Breast epithelium (tissue), 4 donors: ENCODE measurements around the gene HDAC7. TPM values are rescaled to one million over a fixed set of nuclear protein-coding genes. Genes with fewer than 3 reads are reported as not detected.

ENCODE experiments used
- DNase-seq, 2 donors: peaks; one replicate each; pipeline ENCODE4 v3.0.0-alpha.2; 2019; ENCODE audit warnings: low spot score in 2 of 2
- H3K27ac ChIP-seq, 2 donors: fragments of 200-600 bp; sonication (generic) in 1 of 2; one replicate each; pipeline ENCODE4 v1.5.1; 2016 to 2019; ENCODE audit warnings: mild to moderate bottlenecking in 1 of 2
- H3K27me3 ChIP-seq, 2 donors: fragments of 200-600 bp; sonication (generic) in 1 of 2; one replicate each; pipeline versions ENCODE4 v1.5.1 to v1.6.0; 2017 to 2019; ENCODE audit warnings: control low read depth in 1 of 2, mild to moderate bottlenecking in 1 of 2
- H3K36me3 ChIP-seq: fragments of 200-600 bp; one replicate; pipeline ENCODE4 v1.5.1; 2019
- H3K4me1 ChIP-seq, 2 donors: fragments of 200-600 bp; sonication (generic); one replicate each; pipeline ENCODE4 v1.5.1; 2016 to 2019; ENCODE audit warnings: control low read depth in 1 of 2
- H3K4me3 ChIP-seq, 3 donors: fragments of 200-600 bp; sonication (generic); 1 replicate in 2 of 3; 2 replicates in 1 of 3; pipeline ENCODE4 v1.5.1; 2016 to 2019; ENCODE audit warnings: mild to moderate bottlenecking in 3 of 3, moderate library complexity in 2 of 3
- H3K9me3 ChIP-seq, 2 donors: fragments of 200-600 bp; sonication (generic) in 1 of 2; one replicate each; pipeline ENCODE4 v1.5.1; 2016 to 2019; ENCODE audit warnings: control low read depth in 1 of 2
- POLR2A ChIP-seq: fragments of 450-650 bp; IDR thresholded peaks from one replicate; pipeline ENCODE4 v1.6.1; 2016; ENCODE audit warnings: antibody characterized with exemption, mild to moderate bottlenecking, moderate library complexity
- POLR2AphosphoS5 ChIP-seq, 3 donors: sonication (generic); formaldehyde crosslinking; IDR thresholded peaks; one replicate each; pipeline ENCODE4 v1.6.1; 2017; ENCODE audit warnings: antibody characterized with exemption in 3 of 3
- intact Hi-C: fragments of 100-400 bp; cut with DNase I; formaldehyde crosslinking; loops from one replicate; pipeline ENCODE4 v1.15.1; 2023; ENCODE audit warnings: low total_unique reads
- total RNA-seq, 3 donors: library from RNA; depleted of rRNA; stranded (reverse); fragments of >200 nt; gene quantifications; one replicate each; pipeline ENCODE4 v1.1.0, GENCODE V29; 2016
- TF ChIP-seq, protein P1 (sequence below), 3 donors: fragments of 450-650 bp; IDR thresholded peaks; one replicate each; pipeline ENCODE4 v1.5.1; 2016 to 2017; ENCODE audit warnings: antibody characterized with exemption in 3 of 3, mild to moderate bottlenecking in 3 of 3, moderate library complexity in 3 of 3

Gene HDAC7
- total RNA-seq, 3 donors from 2014 or later = 37.6 to 77.0 (median 44.9) TPM

DNA sequence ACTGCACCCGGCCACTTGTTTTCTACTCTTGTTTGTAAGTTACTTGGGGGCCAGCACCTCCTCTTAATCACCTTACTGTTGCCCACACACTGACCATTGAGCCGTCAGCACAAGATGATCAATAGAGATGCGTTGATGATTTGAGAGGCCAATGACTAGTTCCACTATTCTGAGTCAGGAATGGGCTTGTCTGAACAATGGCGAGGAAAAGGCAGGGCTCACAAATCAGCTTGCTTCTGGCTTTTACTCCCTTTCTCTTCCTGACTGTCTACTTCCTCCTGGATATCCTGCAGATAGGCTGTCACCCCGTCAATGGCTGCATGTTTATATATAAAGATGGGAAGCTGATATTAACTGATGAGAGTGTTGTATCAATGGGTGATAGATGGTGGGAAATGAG is 29.1 kb upstream of the HDAC7 start:
- Histone ChIP-seq H3K4me3 (no peak overlapping the region), H3K27me3 (no peaks in the 10 kb centered on the region), H3K9me3 (no peaks in the 10 kb centered on the region), H3K4me1 (no peaks in the 10 kb centered on the region), H3K36me3 (no peaks in the 10 kb centered on the region), H3K27ac (no peak overlapping the region)
- no peak for DNase-seq
- TF ChIP-seq POLR2A = no peak
- no peak for TF ChIP-seq POLR2AphosphoS5 (IDR thresholded peaks at IDR 0.05)
- TF ChIP-seq, protein P1, sequence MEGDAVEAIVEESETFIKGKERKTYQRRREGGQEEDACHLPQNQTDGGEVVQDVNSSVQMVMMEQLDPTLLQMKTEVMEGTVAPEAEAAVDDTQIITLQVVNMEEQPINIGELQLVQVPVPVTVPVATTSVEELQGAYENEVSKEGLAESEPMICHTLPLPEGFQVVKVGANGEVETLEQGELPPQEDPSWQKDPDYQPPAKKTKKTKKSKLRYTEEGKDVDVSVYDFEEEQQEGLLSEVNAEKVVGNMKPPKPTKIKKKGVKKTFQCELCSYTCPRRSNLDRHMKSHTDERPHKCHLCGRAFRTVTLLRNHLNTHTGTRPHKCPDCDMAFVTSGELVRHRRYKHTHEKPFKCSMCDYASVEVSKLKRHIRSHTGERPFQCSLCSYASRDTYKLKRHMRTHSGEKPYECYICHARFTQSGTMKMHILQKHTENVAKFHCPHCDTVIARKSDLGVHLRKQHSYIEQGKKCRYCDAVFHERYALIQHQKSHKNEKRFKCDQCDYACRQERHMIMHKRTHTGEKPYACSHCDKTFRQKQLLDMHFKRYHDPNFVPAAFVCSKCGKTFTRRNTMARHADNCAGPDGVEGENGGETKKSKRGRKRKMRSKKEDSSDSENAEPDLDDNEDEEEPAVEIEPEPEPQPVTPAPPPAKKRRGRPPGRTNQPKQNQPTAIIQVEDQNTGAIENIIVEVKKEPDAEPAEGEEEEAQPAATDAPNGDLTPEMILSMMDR (IDR thresholded peaks at IDR 0.05) = no peak
- intact Hi-C loops = no loop called here

DNA sequence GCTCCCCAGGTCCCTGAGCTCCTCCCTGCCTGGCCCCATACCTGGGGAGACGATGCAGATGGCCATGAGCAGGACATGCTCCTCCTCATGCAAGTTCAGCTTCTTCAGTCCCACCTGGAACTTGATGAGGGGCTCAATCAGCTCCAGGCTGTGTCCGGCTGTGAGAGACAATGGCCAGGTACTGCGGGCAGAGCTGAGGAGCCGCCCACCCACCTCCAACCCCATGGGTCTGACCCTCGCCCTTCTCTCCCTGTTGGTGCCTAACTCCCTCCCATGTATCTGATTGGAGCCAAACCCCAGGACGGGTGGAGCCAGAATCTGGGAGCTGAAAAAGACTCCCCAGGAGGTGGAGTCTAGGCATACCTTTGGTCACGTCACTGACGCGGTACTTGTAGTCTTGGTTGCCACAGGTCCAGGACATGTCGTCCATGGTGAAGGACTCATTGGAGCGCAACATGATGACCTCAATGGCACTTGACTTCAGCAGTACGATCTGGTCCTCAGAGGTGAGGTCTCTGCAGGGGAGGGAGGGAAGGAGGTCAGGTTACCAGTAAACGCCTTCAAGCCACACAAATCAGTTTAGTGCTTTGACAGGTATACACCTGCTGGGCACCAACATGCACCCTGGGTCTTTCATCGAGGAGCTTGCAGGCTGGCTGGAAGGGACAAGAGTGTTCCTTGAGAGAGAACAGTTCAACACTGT is 26.7 kb upstream of the HDAC7 start:
- TF ChIP-seq POLR2A (no peak), POLR2AphosphoS5 (IDR thresholded peaks at IDR 0.05) (no peak)
- TF ChIP-seq, protein P1 (IDR thresholded peaks at IDR 0.05) = no peak
- intact Hi-C loops = no loop called here

DNA sequence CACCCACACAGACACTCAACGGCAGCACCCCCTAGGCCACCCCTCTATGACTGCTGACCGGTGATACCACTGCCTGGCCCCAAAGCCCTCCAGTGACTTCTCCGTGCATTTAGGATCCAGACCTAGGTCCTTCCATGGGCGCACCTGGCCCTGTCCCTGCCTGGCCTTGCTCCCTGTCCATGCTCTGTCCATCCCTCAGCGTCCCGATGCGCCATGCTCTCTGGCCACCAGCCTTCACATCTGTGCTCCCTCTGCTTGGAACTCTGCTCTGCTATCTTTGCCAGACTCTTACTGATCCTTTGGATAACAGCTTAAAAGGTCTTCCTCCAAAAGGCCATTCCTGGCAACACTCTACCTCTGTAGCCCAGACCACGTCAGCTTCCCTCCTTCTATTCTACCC is 25.4 kb upstream of the HDAC7 start:
- DNase-seq = no peak
- no peaks in the 10 kb centered on the region for H3K27me3 ChIP-seq
- no peaks in the 10 kb centered on the region for H3K4me1 ChIP-seq
- no peak overlapping the region for H3K4me3 ChIP-seq
- peak overlapping the region in 1 of 2 donors; percentile 38 for H3K27ac ChIP-seq
- intact Hi-C loops = no loop called here
- H3K36me3 ChIP-seq = no peaks in the 10 kb centered on the region
- no peak for TF ChIP-seq POLR2AphosphoS5 (IDR thresholded peaks at IDR 0.05)
- TF ChIP-seq, protein P1 (IDR thresholded peaks at IDR 0.05) = no peak
- no peak for TF ChIP-seq POLR2A
- H3K9me3 ChIP-seq = no peaks in the 10 kb centered on the region

More for the DNA sequence above, 26.7 kb upstream of the HDAC7 start:
- Histone ChIP-seq H3K4me3 (no peak overlapping the region), H3K27ac (no peak overlapping the region), H3K36me3 (no peaks in the 10 kb centered on the region), H3K9me3 (no peaks in the 10 kb centered on the region), H3K27me3 (no peaks in the 10 kb centered on the region), H3K4me1 (no peaks in the 10 kb centered on the region)
- no peak for DNase-seq

DNA sequence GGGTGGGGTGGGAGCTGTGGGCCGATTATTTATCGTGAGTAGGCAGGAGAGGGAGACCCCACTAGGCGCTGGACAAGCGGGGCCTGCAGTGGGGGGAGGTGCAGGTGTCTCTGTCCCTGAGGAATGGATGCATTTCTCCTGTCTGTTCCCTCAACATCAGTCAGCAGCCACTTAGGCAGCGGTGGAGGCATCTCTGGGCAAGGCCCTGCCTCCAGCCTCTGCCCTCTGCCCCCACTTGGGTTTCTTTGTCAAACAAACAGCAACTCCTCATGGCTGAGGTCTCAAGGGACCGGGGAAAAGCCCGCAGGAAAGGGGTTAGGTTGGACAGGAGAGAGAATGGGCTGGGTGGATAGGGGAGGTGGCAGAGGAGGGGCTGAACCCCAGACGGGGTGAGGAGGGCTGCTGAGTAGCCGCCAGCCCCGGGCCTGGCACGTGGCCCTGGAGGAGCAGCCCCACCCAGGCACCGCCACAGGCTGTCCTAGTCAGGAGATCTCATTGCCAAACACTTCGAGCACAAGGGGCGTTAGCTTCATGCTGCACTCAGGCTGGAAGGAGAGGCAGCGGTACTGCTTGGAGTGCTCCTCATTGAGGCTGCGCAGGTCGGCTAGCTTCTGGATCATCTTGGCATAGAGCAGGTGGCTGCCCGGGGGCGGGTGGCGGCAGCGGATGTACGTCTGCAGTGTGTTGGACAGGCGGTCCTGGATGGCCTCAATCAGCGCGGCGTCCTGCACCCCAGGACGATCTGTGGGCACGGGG is 24.7 kb upstream of the HDAC7 start:
- H3K27me3 ChIP-seq = no peaks in the 10 kb centered on the region
- H3K4me1 ChIP-seq = no peaks in the 10 kb centered on the region
- H3K27ac ChIP-seq = peak overlapping the region in 1 of 2 donors; percentile 38
- H3K4me3 ChIP-seq = no peak overlapping the region
- no peaks in the 10 kb centered on the region for H3K36me3 ChIP-seq
- TF ChIP-seq, protein P1 (IDR thresholded peaks at IDR 0.05) = no peak
- no peak for TF ChIP-seq POLR2AphosphoS5 (IDR thresholded peaks at IDR 0.05)
- TF ChIP-seq POLR2A = no peak
- DNase-seq = no peak
- intact Hi-C loops = no loop called here
- H3K9me3 ChIP-seq = no peaks in the 10 kb centered on the region
